A673 (cell line): ENCODE data around the gene NDST1. TPM values are rescaled to one million over a fixed set of nuclear protein-coding genes. Genes with fewer than 3 reads are reported as not detected.

Experiments used
- BruUV-seq: library from RNA; stranded (reverse); fragments of 400-500 nt; replicated peaks from 2 replicates; lab custom pipeline; 2021; lab: Mats Ljungman, UMichigan
- CTCF ChIA-PET: fragments of 300-600 bp; sonication (Branson Sonifier 250); formaldehyde crosslinking; loops from one replicate; lab custom pipeline; 2022; ENCODE audit warnings: antibody characterized with exemption; lab: Charles Lee
- POLR2A ChIA-PET: fragments of 300-600 bp; sonication (Branson Sonifier 250); formaldehyde crosslinking; loops from one replicate; lab custom pipeline; 2022; ENCODE audit warnings: antibody characterized with exemption; ENCODE audit not compliant: low non-redundant PET; lab: Charles Lee
- DNase-seq: peaks from one replicate; pipeline ENCODE4 v3.0.0-alpha.2; 2015; ENCODE audit warnings: low spot score
- H3K27ac ChIP-seq: fragments of 200-600 bp; sonication (generic); 2 replicates; pipeline ENCODE4 v1.5.1; 2016; ENCODE audit warnings: mixed run types, low read depth, mild to moderate bottlenecking, mixed read lengths, antibody characterized with exemption, low read length; ENCODE audit not compliant: poor library complexity, severe bottlenecking
- H3K27me3 ChIP-seq: fragments of 200-600 bp; sonication (generic); replicated peaks from 2 replicates; pipeline ENCODE4 v1.6.1; 2017; ENCODE audit warnings: mixed run types, low read depth, mild to moderate bottlenecking, mixed read lengths, antibody characterized with exemption, low read length; ENCODE audit not compliant: insufficient read depth, poor library complexity
- H3K36me3 ChIP-seq: fragments of 200-600 bp; sonication (generic); 2 replicates; pipeline ENCODE4 v1.6.1; 2016; ENCODE audit warnings: mixed run types, mild to moderate bottlenecking, mixed read lengths, antibody characterized with exemption, low read length; ENCODE audit not compliant: insufficient read depth, poor library complexity, severe bottlenecking
- H3K4me1 ChIP-seq: fragments of 200-600 bp; sonication (generic); 2 replicates; pipeline ENCODE4 v1.6.1; 2017; ENCODE audit warnings: mixed run types, mild to moderate bottlenecking, mixed read lengths, antibody characterized with exemption, low read length; ENCODE audit not compliant: insufficient read depth, poor library complexity, severe bottlenecking
- H3K4me3 ChIP-seq: fragments of 200-600 bp; sonication (generic); 2 replicates; pipeline ENCODE4 v1.5.1; 2016; ENCODE audit warnings: low read depth, mixed run types, mild to moderate bottlenecking, mixed read lengths, low read length; ENCODE audit not compliant: poor library complexity, severe bottlenecking
- H3K9me3 ChIP-seq: fragments of 200-600 bp; sonication (generic); 2 replicates; pipeline ENCODE4 v1.6.1; 2016; ENCODE audit warnings: mixed run types, low read depth, mild to moderate bottlenecking, mixed read lengths, antibody characterized with exemption, low read length; ENCODE audit not compliant: poor library complexity, severe bottlenecking
- EZH2 ChIP-seq: fragments of 200-600 bp; sonication (generic); IDR thresholded peaks from 2 replicates; pipeline ENCODE4 v1.6.1; 2017; ENCODE audit warnings: borderline replicate concordance, low read depth, mild to moderate bottlenecking, mixed read lengths, antibody characterized with exemption, low read length; ENCODE audit not compliant: poor library complexity, severe bottlenecking
- intact Hi-C: fragments of 100-400 bp; cut with micrococcal nuclease; formaldehyde crosslinking; loops from one replicate; pipeline ENCODE4 v1.10.0; 2022; ENCODE audit not compliant: unreplicated experiment
- total RNA-seq: library from RNA; stranded (reverse); gene quantifications from 2 replicates; pipeline ENCODE4 v1.2.3, GENCODE V29; 2021
- TF ChIP-seq, protein P1 (sequence below): fragments of 300-800, 200-600 bp; sonication (generic); conservative IDR thresholded peaks from 2 replicates; pipeline ENCODE4 v1.5.1; 2017; ENCODE audit warnings: low read depth, mild to moderate bottlenecking, antibody characterized with exemption, low read length, moderate library complexity, mixed read lengths

The NDST1 gene
- total RNA-seq, 1 experiment from 2014 or later: 44.0 TPM

DNA sequence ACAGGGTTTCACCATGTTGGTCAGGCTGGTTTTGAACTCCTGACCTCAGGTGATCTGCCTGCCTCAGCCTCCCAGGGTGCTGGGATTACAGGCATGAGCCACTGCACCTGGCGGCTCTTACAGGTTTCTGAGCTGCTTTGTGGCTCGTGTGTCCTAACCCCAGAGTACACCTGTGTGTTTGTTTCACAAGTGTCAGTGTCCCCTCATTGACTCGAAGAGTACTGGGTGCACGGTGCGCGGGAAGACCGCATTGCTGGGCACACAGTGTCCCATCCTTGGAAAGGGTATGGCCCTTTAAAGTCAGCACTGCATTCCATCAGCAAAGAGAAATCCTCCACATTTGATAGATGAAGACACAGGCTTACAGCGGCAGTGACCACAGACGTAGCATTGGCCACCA lies 23.8 kb downstream of the NDST1 start:
- Histone ChIP-seq H3K4me1 (peaks cover 12% of the 10 kb centered on the region), H3K4me3 (no peak overlapping the region), H3K36me3 (peaks cover 18% of the 10 kb centered on the region), H3K27ac (no peak overlapping the region), H3K9me3 (no peaks in the 10 kb centered on the region), H3K27me3 (no peaks in the 10 kb centered on the region)
- POLR2A ChIA-PET: no interaction called here
- intact Hi-C loops: no loop called here
- TF ChIP-seq, protein P1, sequence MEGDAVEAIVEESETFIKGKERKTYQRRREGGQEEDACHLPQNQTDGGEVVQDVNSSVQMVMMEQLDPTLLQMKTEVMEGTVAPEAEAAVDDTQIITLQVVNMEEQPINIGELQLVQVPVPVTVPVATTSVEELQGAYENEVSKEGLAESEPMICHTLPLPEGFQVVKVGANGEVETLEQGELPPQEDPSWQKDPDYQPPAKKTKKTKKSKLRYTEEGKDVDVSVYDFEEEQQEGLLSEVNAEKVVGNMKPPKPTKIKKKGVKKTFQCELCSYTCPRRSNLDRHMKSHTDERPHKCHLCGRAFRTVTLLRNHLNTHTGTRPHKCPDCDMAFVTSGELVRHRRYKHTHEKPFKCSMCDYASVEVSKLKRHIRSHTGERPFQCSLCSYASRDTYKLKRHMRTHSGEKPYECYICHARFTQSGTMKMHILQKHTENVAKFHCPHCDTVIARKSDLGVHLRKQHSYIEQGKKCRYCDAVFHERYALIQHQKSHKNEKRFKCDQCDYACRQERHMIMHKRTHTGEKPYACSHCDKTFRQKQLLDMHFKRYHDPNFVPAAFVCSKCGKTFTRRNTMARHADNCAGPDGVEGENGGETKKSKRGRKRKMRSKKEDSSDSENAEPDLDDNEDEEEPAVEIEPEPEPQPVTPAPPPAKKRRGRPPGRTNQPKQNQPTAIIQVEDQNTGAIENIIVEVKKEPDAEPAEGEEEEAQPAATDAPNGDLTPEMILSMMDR: no peak
- no peak for TF ChIP-seq EZH2
- CTCF ChIA-PET: no interaction called here
- BruUV-seq: no TSS peak
- DNase-seq: no peak

GRCh38 chr5:150532151-150532550 lies 24.2 kb downstream of the NDST1 start:
- ChIA-PET POLR2A (no interaction called here), CTCF (no interaction called here)
- H3K4me1 ChIP-seq: peaks cover 12% of the 10 kb centered on the region
- intact Hi-C loops: no loop called here
- H3K27me3 ChIP-seq: no peaks in the 10 kb centered on the region
- no TSS peak for BruUV-seq
- H3K4me3 ChIP-seq: no peak overlapping the region
- TF ChIP-seq EZH2: no peak
- TF ChIP-seq, protein P1: no peak
- peaks cover 18% of the 10 kb centered on the region for H3K36me3 ChIP-seq
- no peak for DNase-seq
- H3K27ac ChIP-seq: no peak overlapping the region
- H3K9me3 ChIP-seq: no peaks in the 10 kb centered on the region

GRCh38 chr5:150532996-150533395 lies 25.1 kb downstream of the NDST1 start:
- POLR2A ChIA-PET: no interaction called here
- Histone ChIP-seq H3K27me3 (no peaks in the 10 kb centered on the region), H3K4me1 (peaks cover 12% of the 10 kb centered on the region), H3K4me3 (no peak overlapping the region), H3K27ac (no peak overlapping the region), H3K9me3 (no peaks in the 10 kb centered on the region), H3K36me3 (peaks cover 22% of the 10 kb centered on the region)
- CTCF ChIA-PET: no interaction called here
- no TSS peak for BruUV-seq
- TF ChIP-seq, protein P1: no peak
- no peak for TF ChIP-seq EZH2
- intact Hi-C loops: no loop called here
- no peak for DNase-seq
